Measurements from ENCODE around the gene KHK. TPM values are rescaled to one million over a fixed set of nuclear protein-coding genes. Genes with fewer than 3 reads are reported as not detected.
A peak's percentile ranks its signal among the peaks of the same experiment; 100 is the strongest.

KHK gene
- total and polyA plus RNA-seq, 7 donors: 1.6 to 12.7 (median 3.9) TPM

GRCh38 chr2:27050996-27051901, 35.3 kb upstream of the KHK start, which contains the start of gene AGBL5:
Gene AGBL5, plus strand, starts transcription at chr2:27051668. Its CDS starts 1,291 bp downstream, at chr2:27052959.
- WGBS, 2 donors: 0 to 1% methylated on average over 67 of the region's 67 CpGs
- intact Hi-C loops (cut with DNase I): loop anchor here (1.0 kb wide), 4 partner anchors 19 to 35 kb away; partner anchors contain the start of genes KHK, OST4 and TMEM214
- H3K4me1 ChIP-seq: peaks cover 0 to 26% (median 17%) of the 10 kb centered on the region in 4 donors
- peaks cover 12 to 32% (median 17%) of the 10 kb centered on the region in 4 donors for H3K36me3 ChIP-seq
- H3K4me3 ChIP-seq: peak within 1 kb of the TSS; percentile 77 to 91 (median 84)
- no peaks in the 10 kb centered on the region for H3K9me3 ChIP-seq
- peak within 1 kb of the TSS; percentile 90 to 96 (median 92) for H3K27ac ChIP-seq
- DNase-seq: peak; percentile 99
- TF ChIP-seq POLR2AphosphoS5 (IDR thresholded peaks at IDR 0.05) (peak; percentile 81 to 90 (median 84)), POLR2A (IDR thresholded peaks at IDR 0.05) (peak; percentile 49 to 71), CTCF (IDR thresholded peaks at IDR 0.05) (no peak)
- H3K27me3 ChIP-seq: no peaks in the 10 kb centered on the region

GRCh38 chr2:27051902-27052645, 34.5 kb upstream of the KHK start:
- WGBS, 2 donors: 4 to 7% methylated on average over 24 of the region's 24 CpGs
- H3K36me3 ChIP-seq: peaks cover 12 to 40% (median 19%) of the 10 kb centered on the region in 4 donors
- peak; percentile 80 for DNase-seq
- H3K9me3 ChIP-seq: no peaks in the 10 kb centered on the region
- no peaks in the 10 kb centered on the region for H3K27me3 ChIP-seq
- peaks cover 0 to 26% (median 17%) of the 10 kb centered on the region in 4 donors for H3K4me1 ChIP-seq
- intact Hi-C loops (cut with DNase I): loop anchor here (1.0 kb wide), 1 partner anchor 19 kb away; the partner anchor contains the start of gene OST4
- TF ChIP-seq EP300 (IDR thresholded peaks at IDR 0.05) (no peak), POLR2AphosphoS5 (IDR thresholded peaks at IDR 0.05) (no peak), CTCF (IDR thresholded peaks at IDR 0.05) (no peak), POLR2A (IDR thresholded peaks at IDR 0.05) (no peak)
- H3K27ac ChIP-seq: peak overlapping the region; percentile 90 to 96 (median 92)
- peak overlapping the region; percentile 77 to 91 (median 84) for H3K4me3 ChIP-seq

- Histone ChIP-seq H3K4me1 (peaks cover 0 to 26% (median 17%) of the 10 kb centered on the region in 4 donors), H3K4me3 (no peak overlapping the region), H3K9me3 (no peaks in the 10 kb centered on the region), H3K27me3 (no peaks in the 10 kb centered on the region), H3K36me3 (peaks cover 12 to 50% (median 23%) of the 10 kb centered on the region in 4 donors), H3K27ac (peak overlapping the region in 1 of 4 donors; percentile 93)
- intact Hi-C loops (cut with DNase I): no loop called here
- WGBS, 2 donors: 88 to 91% methylated on average over 11 of the region's 11 CpGs
- no peak for TF ChIP-seq POLR2AphosphoS5 (IDR thresholded peaks at IDR 0.05)
- no peak for TF ChIP-seq EP300 (IDR thresholded peaks at IDR 0.05)
- TF ChIP-seq CTCF (IDR thresholded peaks at IDR 0.05): no peak
- TF ChIP-seq POLR2A (IDR thresholded peaks at IDR 0.05): no peak
- DNase-seq: no peak
Measured at GRCh38 chr2:27053321-27053720, 33.3 kb upstream of the KHK start.

GRCh38 chr2:27053776-27054175, 32.8 kb upstream of the KHK start:
- H3K27me3 ChIP-seq: no peaks in the 10 kb centered on the region
- WGBS, 2 donors: 92 to 95% methylated on average over 8 of the region's 8 CpGs
- no peaks in the 10 kb centered on the region for H3K9me3 ChIP-seq
- no peak for TF ChIP-seq POLR2A (IDR thresholded peaks at IDR 0.05)
- no peak for TF ChIP-seq CTCF (IDR thresholded peaks at IDR 0.05)
- TF ChIP-seq EP300 (IDR thresholded peaks at IDR 0.05): no peak
- TF ChIP-seq POLR2AphosphoS5 (IDR thresholded peaks at IDR 0.05): no peak
- H3K4me3 ChIP-seq: no peak overlapping the region
- intact Hi-C loops (cut with DNase I): no loop called here
- H3K36me3 ChIP-seq: peaks cover 12 to 55% (median 23%) of the 10 kb centered on the region in 4 donors
- peaks cover 0 to 26% (median 17%) of the 10 kb centered on the region in 4 donors for H3K4me1 ChIP-seq
- no peak overlapping the region for H3K27ac ChIP-seq
- no peak for DNase-seq
